GM21723 (cell line): ENCODE results near the gene ZSCAN22.
"Not testable (repeated sequence)": the region's sequence is repeated elsewhere in the genome, so short reads cannot be mapped to it uniquely, and the experiment has no call there.

Source experiments
- ATAC-seq: cut with Tn5 transposase; IDR thresholded peaks from one replicate; pipeline ENCODE4 v1.9.1; 2021; ENCODE audit warnings: mild to moderate bottlenecking, moderate library complexity; ENCODE audit not compliant: unreplicated experiment

Gene ZSCAN22

GRCh38 chr19:58368561-58369360 is 42.0 kb downstream of the ZSCAN22 start:
- ATAC-seq, result no peak

- no peak for ATAC-seq
These were observed 45.7 kb downstream of the ZSCAN22 start for GRCh38 chr19:58372311-58373133.

- ATAC-seq, result no peak
These were observed 47.4 kb downstream of the ZSCAN22 start for GRCh38 chr19:58374200-58374599.

GRCh38 chr19:58376724-58377123 is 49.9 kb downstream of the ZSCAN22 start:
- ATAC-seq, result not testable (repeated sequence)

GRCh38 chr19:58379246-58379645 is 52.5 kb downstream of the ZSCAN22 start:
- ATAC-seq, result no peak

- peak; percentile 2 for ATAC-seq
These were observed 53.4 kb downstream of the ZSCAN22 start for GRCh38 chr19:58380037-58380661.

- peak; percentile 75 for ATAC-seq
These were observed 54.1 kb downstream of the ZSCAN22 start, which contains the start of gene ZNF837 for GRCh38 chr19:58380662-58381459. Gene ZNF837, minus strand, starts transcription at chr19:58381030. Its CDS starts 11,698 bp downstream, at chr19:58369332.

- no peak for ATAC-seq
These were observed 54.8 kb downstream of the ZSCAN22 start for GRCh38 chr19:58381460-58382212.

- no peak for ATAC-seq
These were observed 56.3 kb downstream of the ZSCAN22 start for GRCh38 chr19:58382997-58383603.

- ATAC-seq, result no peak
These were observed 58.6 kb downstream of the ZSCAN22 start for GRCh38 chr19:58385313-58385890.

GRCh38 chr19:58385891-58386575 is 59.2 kb downstream of the ZSCAN22 start:
- ATAC-seq, result peak; percentile 11

- peak; percentile 75 for ATAC-seq
These were observed 60.0 kb downstream of the ZSCAN22 start, which contains the start of gene RPS5 for GRCh38 chr19:58386576-58387337. Gene RPS5, plus strand, starts transcription at chr19:58387269. Its CDS starts 869 bp downstream, at chr19:58388138.

- ATAC-seq, result no peak
These were observed 60.8 kb downstream of the ZSCAN22 start for GRCh38 chr19:58387338-58388174.

GRCh38 chr19:58388175-58388526 is 61.4 kb downstream of the ZSCAN22 start:
- ATAC-seq, result no peak
